ENCODE data around the gene PCDHGA11.
"Not testable (repeated sequence)": the region's sequence is repeated elsewhere in the genome, so short reads cannot be mapped to it uniquely, and the experiment has no call there.

PCDHGA11 gene

DNA sequence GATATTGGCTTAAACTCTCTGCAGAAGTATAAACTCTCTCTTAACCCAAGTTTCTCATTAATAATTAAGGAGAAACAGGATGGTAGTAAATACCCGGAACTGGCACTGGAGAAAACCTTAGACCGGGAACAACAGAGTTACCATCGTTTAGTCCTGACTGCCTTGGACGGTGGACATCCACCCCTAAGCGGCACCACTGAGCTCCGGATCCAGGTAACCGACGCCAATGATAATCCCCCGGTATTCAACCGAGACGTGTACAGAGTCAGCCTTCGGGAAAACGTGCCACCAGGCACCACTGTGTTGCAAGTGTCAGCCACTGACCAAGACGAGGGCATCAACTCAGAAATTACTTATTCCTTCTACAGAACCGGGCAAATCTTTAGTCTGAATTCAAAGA, 22.2 kb upstream of the PCDHGA11 start:
- DNase-seq (ENCODE audit: low read depth in 2 of 2, low spot score in 1 of 2): no peak

DNA sequence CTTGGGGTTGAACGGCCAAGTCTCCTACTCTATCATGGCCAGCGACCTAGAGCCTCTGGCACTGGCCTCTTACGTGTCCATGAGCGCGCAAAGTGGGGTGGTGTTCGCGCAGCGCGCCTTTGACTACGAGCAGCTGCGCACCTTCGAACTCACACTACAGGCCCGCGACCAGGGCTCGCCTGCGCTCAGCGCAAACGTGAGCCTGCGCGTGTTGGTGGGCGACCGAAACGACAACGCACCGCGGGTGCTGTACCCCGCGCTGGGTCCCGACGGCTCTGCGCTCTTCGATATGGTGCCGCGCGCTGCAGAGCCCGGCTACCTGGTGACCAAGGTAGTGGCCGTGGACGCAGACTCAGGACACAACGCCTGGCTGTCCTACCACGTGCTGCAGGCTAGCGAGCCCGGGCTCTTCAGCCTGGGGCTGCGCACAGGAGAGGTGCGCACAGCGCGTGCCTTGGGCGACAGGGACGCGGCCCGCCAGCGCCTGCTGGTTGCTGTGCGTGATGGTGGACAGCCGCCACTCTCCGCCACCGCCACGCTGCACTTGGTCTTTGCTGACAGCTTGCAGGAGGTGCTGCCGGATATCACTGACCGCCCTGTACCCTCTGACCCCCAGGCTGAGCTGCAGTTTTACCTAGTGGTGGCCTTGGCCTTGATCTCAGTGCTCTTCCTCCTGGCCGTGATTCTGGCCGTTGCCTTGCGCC, 21.1 kb upstream of the PCDHGA11 start:
- no peak for DNase-seq (ENCODE audit: low read depth in 2 of 2, low spot score in 1 of 2)

DNA sequence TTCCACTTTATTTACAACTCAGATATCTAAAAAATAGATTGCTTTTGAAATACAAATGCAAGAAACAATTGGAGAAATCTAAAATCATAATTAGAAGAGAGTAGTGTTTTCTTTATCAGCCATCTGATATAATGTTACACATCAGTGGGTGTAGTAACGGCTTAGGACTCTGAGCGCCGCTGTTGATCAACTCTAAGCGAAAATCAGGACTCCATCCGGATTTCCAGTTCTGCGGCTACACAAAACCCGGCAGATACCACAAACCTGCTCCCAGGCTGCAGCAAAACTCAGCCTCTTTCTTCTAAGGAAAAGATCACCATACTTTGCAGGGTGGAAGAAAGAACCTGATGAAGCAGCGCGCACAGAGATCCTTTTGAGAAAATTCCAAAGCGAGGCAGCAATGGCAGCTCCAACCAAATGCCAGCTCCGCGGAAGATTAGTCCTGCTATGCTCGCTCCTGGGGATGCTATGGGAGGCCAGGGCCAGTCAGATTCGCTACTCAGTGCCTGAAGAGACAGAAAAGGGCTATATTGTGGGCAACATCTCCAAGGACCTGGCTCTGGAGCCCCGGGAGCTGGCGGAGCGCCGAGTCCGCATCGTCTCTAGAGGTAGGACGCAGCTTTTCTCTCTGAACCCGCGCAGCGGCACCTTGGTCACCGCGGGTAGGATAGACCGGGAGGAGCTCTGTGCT, 18.2 kb upstream of the PCDHGA11 start, which contains the start of gene PCDHGA9:
TSS of gene PCDHGA9 (plus strand) at position 226 of the 691 bp plus-strand sequence. CDS start at position 401, 175 bp downstream.
- no peak for DNase-seq (ENCODE audit: low read depth in 2 of 2, low spot score in 1 of 2)

DNA sequence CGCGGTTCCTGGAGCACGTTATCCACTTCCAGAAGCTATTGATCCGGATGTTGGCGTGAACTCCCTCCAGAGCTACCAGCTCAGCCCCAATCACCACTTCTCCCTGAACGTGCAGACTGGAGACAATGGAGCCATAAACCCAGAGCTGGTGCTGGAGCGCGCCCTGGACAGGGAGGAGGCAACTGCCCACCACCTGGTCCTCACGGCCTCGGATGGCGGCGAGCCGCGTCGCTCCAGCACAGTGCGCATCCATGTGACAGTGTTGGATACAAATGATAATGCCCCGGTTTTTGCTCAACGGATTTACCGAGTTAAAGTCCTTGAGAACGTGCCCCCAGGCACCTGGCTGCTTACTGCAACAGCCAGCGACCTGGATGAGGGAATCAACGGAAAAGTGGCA, 17.5 kb upstream of the PCDHGA11 start:
- no peak for DNase-seq (ENCODE audit: low read depth in 2 of 2, low spot score in 1 of 2)

DNA sequence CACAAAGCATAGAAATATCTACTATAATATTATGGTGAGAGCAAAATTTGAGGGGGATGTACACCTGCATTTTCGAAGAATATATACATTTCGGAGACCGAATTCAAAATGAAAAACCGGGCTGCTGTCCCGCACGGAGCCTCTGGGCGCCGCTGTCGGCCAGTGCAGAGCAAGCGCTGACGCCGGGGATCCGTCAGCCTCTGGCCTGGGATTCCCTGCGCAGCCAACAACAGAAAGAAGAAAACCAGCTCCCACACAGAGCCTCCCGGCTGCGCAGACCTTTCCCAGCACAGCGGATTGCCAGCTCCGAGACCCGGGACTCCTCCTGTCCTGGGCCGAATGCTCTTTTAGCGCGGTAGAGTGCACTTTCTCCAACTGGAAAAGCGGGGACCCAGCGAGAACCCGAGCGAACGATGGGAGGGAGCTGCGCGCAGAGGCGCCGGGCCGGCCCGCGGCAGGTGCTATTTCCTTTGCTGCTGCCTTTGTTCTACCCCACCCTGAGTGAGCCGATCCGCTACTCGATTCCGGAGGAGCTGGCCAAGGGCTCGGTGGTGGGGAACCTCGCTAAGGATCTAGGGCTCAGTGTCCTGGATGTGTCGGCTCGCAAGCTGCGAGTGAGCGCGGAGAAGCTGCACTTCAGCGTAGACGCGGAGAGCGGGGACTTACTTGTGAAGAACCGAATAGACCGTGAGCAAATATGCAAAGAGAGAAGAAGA, 12.9 kb upstream of the PCDHGA11 start, which contains the start of gene PCDHGB6:
TSS of gene PCDHGB6 (plus strand) at position 232 of the 716 bp plus-strand sequence. CDS start at position 414, 182 bp downstream.
- DNase-seq (ENCODE audit: low read depth in 2 of 2, low spot score in 1 of 2): not testable (repeated sequence)

DNA sequence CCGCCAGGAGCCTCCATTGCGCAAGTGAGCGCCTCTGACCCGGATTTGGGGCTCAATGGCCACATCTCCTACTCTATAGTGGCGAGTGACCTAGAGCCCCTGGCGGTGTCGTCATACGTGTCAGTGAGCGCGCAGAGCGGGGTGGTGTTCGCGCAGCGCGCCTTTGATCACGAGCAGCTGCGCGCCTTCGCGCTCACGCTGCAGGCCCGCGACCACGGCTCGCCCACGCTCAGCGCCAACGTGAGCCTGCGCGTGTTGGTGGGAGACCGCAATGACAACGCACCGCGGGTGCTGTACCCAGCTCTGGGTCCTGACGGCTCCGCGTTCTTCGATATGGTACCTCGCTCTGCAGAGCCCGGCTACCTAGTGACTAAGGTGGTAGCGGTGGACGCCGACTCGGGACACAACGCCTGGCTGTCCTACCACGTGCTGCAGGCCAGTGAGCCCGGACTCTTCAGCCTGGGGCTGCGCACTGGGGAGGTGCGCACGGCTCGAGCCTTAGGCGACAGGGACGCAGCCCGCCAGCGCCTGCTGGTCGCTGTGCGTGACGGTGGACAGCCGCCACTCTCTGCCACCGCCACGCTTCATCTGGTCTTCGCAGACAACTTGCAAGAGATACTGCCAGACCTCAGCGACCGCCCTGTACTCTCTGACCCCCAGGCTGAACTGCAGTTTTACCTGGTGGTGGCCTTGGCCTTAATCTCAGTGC, 11.1 kb upstream of the PCDHGA11 start:
- DNase-seq (ENCODE audit: low read depth in 2 of 2, low spot score in 1 of 2): no peak

DNA sequence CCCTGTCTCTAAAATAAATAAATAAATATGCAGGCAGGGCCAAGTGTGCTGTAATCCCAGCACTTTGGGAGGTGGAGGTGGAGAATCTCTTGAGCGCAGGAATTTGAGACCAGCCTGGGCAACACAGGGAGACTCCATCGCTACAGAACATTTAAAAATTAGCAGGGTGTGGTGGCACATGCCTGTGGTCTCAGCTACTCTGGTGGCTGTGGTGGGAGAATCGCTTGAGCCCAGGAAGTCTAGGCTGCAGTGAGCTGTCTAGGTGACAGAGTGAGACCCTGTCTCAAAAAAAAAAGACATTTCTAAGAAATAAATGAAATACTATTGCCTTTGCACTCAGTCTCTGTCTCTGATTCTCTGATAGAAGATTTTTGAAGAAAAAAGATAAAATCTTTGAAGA, 9.3 kb upstream of the PCDHGA11 start:
- no peak for DNase-seq (ENCODE audit: low read depth in 2 of 2, low spot score in 1 of 2)

DNA sequence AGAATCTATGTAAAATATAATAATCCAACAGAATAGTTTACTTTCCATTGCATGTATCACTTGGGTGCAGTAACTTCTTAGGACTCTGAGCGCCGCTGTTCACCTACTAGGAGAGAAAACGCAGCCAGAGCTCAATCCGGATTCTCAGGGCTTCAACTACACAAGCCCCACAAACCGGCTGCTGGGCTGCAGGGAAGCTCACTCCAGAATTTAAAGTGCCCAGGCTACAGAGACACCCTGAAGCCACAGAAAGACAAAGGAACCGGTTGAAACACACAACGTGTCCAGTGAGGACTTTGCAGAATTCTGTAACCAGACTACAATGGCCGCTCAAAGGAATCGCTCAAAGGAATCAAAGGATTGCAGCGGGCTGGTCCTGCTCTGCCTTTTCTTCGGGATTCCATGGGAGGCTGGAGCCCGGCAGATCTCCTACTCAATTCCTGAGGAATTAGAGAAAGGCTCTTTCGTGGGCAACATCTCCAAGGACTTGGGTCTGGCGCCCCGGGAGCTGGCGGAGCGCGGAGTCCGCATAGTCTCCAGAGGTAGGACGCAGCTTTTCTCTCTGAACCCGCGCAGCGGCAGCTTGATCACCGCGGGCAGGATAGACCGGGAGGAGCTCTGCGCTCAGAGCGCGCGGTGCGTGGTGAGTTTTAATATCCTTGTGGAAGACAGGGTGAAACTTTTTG, 7.9 kb upstream of the PCDHGA11 start, which contains the start of gene PCDHGA10:
TSS of gene PCDHGA10 (plus strand) at position 134 of the 686 bp plus-strand sequence. CDS start at position 323, 189 bp downstream.
- DNase-seq (ENCODE audit: low read depth in 2 of 2, low spot score in 1 of 2): no peak

DNA sequence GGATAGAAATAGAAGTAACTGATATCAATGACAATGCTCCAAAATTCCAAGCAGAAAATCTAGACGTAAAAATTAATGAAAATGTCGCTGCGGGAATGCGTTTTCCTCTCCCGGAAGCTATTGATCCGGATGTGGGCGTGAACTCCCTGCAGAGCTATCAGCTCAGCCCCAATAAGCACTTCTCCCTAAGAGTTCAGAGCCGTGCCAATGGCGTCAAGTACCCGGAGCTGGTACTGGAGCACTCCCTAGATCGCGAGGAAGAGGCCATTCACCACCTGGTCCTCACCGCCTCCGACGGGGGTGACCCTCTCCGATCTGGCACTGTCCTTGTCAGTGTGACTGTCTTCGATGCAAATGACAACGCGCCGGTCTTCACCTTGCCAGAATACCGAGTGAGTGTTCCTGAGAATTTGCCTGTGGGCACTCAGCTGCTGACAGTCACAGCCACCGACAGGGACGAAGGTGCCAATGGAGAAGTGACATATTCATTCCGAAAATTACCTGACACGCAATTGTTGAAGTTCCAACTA, 7.2 kb upstream of the PCDHGA11 start:
- DNase-seq (ENCODE audit: low read depth in 2 of 2, low spot score in 1 of 2): no peak

DNA sequence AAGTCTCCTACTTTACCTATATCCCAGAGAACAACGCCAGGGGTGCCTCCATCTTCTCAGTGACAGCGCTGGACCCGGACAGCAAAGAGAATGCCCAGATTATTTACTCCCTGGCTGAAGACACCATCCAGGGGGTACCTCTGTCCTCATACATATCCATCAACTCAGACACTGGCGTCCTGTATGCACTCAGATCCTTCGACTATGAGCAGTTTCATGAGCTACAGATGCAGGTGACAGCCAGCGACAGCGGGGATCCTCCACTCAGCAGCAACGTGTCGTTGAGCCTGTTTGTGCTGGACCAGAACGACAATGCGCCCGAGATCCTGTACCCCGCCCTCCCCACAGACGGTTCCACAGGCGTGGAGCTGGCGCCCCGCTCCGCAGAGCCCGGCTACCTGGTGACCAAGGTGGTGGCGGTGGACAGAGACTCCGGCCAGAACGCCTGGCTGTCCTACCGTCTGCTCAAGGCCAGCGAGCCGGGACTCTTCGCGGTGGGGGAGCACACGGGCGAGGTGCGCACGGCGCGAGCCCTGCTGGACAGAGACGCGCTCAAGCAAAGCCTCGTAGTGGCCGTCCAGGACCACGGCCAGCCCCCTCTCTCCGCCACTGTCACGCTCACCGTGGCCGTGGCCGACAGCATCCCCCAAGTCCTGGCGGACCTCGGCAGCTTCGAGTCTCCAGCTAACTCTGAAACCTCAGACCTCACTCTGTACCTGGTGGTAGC, 6.1 kb upstream of the PCDHGA11 start:
- not testable (repeated sequence) for DNase-seq (ENCODE audit: low read depth in 2 of 2, low spot score in 1 of 2)

DNA sequence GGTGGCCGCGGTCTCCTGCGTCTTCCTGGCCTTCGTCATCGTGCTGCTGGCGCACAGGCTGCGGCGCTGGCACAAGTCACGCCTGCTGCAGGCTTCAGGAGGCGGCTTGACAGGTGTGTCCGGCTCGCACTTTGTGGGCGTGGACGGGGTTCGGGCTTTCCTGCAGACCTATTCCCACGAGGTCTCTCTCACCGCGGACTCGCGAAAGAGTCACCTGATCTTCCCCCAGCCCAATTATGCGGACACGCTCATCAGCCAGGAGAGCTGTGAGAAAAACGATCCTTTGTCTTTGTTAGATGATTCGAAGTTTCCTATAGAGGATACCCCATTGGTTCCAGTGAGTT, 5.6 kb upstream of the PCDHGA11 start:
- not testable (repeated sequence) for DNase-seq (ENCODE audit: low read depth in 2 of 2, low spot score in 1 of 2)

DNA sequence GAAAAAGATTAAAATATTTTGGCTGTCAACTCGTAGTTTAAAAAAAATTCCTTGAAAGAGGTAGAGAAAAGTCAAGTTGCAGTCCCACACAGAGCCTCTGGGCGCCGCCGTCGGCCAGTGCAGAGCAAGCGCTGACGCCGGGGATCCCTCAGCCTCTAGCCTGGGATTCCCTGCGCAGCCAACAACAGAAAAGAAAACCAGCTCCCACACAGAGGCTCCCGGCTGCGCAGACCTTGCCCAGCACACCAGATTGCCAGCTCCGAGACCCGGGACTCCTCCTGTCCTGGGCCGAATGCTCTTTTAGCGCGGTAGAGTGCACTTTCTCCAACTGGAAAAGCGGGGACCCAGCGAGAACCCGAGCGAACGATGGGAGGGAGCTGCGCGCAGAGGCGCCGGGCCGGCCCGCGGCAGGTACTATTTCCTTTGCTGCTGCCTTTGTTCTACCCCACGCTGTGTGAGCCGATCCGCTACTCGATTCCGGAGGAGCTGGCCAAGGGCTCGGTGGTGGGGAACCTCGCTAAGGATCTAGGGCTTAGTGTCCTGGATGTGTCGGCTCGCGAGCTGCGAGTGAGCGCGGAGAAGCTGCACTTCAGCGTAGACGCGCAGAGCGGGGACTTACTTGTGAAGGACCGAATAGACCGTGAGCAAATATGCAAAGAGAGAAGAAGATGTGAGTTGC, 3.2 kb upstream of the PCDHGA11 start, which contains the start of gene PCDHGB7:
TSS of gene PCDHGB7 (plus strand) at position 184 of the 679 bp plus-strand sequence. CDS start at position 367, 183 bp downstream.
- DNase-seq (ENCODE audit: low read depth in 2 of 2, low spot score in 1 of 2): not testable (repeated sequence)

DNA sequence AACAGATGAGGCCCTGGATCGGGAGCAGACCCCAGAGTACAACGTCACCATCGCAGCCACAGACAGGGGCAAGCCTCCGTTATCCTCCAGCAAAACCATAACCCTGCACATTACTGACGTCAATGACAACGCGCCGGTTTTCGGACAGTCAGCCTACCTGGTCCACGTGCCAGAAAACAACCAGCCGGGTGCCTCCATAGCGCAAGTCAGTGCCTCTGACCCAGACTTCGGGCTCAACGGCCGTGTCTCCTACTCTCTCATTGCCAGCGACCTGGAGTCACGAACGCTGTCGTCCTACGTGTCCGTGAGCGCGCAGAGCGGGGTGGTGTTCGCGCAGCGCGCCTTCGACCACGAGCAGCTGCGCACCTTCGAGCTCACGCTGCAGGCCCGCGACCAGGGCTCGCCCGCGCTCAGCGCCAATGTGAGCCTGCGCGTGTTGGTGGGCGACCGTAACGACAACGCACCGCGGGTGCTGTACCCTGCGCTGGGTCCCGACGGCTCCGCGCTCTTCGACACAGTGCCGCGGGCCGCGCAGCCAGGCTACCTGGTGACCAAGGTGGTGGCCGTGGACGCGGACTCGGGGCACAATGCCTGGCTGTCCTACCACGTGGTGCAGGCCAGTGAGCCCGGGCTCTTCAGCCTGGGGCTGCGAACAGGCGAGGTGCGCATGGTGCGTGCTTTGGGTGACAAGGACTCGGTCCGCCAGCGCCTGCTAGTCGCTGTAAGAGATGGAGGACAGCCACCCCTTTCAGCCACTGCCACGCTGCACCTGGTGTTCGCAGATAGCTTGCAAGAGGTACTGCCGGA, 1.6 kb upstream of the PCDHGA11 start:
- no peak for DNase-seq (ENCODE audit: low read depth in 2 of 2, low spot score in 1 of 2)

DNA sequence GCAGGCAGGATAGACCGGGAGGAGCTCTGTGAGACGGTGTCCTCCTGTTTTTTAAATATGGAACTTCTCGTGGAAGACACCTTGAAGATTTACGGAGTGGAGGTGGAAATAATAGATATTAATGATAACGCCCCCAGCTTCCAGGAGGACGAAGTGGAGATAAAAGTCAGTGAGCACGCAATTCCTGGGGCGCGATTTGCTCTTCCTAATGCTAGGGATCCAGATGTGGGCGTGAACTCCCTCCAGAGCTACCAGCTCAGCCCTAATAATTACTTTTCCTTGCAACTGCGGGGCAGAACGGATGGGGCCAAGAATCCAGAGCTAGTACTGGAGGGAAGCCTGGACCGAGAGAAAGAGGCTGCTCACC, 621 bp downstream of the PCDHGA11 start:
- no peak for DNase-seq (ENCODE audit: low read depth in 2 of 2, low spot score in 1 of 2)

DNA sequence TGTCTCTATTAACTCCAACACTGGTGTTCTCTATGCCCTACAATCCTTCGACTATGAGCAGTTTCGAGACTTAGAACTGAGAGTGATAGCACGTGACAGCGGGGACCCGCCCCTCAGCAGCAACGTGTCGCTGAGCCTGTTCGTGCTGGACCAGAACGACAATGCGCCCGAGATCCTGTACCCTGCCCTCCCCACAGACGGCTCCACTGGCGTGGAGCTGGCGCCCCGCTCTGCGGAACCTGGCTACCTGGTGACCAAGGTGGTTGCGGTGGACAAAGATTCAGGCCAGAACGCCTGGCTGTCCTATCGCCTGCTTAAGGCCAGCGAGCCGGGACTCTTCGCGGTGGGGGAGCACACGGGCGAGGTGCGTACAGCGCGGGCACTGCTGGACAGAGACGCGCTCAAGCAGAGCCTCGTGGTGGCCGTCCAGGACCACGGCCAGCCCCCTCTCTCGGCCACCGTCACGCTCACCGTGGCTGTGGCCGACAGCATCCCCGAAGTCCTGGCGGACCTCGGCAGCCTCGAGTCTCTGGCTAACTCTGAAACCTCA, 2.0 kb downstream of the PCDHGA11 start:
- DNase-seq (ENCODE audit: low read depth in 2 of 2, low spot score in 1 of 2): no peak

DNA sequence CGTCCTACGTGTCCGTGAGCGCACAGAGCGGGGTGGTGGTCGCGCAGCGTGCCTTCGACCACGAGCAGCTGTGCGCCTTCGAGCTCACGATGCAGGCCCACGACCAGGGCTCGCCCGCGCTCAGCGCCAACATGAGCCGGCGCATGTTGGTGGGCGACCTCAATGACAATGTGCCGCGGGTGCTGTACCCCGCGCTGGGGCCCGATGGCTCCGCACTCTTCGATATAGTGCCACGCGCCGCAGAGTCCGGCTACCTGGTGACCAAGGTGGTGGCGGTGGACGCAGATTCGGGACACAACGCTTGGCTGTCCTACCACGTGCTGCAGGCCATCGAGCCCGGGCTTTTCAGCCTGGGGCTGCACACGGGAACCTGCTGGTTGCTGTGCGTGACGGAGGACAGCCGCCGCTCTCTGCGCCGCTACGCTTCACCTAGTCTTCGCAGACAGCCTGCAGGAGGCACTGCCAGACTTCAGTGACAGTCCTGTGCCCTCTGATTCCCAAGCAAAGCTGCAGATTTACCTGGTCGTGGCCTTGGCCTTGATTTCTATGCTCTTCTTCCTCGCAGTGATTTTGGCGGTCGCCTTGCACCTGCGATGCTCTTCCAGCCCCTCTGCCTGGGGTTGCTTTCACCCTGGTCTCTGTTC, 7.1 kb downstream of the PCDHGA11 start:
- no peak for DNase-seq (ENCODE audit: low read depth in 2 of 2, low spot score in 1 of 2)

DNA sequence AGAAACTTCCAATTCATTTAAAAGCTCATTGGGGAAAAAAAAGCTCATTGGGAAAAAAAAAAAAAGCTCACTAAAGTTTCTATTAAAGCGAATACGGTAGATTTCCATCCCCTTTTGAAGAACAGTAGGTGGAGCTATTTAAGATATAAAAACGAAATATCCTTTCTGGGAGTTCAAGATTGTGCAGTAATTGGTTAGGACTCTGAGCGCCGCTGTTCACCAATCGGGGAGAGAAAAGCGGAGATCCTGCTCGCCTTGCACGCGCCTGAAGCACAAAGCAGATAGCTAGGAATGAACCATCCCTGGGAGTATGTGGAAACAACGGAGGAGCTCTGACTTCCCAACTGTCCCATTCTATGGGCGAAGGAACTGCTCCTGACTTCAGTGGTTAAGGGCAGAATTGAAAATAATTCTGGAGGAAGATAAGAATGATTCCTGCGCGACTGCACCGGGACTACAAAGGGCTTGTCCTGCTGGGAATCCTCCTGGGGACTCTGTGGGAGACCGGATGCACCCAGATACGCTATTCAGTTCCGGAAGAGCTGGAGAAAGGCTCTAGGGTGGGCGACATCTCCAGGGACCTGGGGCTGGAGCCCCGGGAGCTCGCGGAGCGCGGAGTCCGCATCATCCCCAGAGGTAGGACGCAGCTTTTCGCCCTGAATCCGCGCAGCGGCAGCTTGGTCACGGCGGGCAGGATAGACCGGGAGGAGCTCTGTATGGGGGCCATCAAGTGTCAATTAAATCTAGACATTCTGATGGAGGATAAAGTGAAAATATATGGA, 9.7 kb downstream of the PCDHGA11 start, which contains the start of gene PCDHGA12:
TSS of gene PCDHGA12 (plus strand) at position 176 of the 782 bp plus-strand sequence. CDS start at position 429, 253 bp downstream.
- DNase-seq (ENCODE audit: low read depth in 2 of 2, low spot score in 1 of 2): no peak
